ENCODE data around the gene NEMF. TPM values are rescaled to one million over a fixed set of nuclear protein-coding genes. Genes with fewer than 3 reads are reported as not detected.
"Not testable (repeated sequence)": the region's sequence is repeated elsewhere in the genome, so short reads cannot be mapped to it uniquely, and the experiment has no call there.

The NEMF gene
- total RNA-seq, 1 experiment from 2014 or later: 54.0 TPM

DNA sequence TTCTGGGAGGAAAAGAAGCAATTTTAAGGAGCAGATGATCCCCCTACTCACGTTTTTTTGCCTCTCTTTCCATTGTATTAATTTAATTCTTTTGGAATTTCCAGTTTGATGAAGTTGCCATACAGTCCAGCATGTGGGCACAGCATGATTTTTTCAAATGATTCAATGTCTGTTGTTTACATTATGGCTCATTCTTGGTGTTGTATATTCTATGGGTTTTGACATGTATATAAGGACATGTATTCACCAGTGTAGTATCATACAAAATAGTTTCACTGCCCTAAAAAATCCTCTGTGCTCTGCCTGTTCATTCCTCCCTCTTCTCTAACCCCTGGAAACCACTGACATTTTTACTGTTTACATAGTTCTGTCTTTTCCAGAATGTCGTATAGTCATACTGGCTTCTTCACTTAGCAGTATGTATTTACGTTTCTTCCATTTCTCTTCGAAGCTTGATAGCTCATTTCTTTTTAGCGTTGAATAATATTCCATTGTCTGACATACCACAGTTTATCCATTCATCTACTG, 98.0 kb downstream of the NEMF start:
- POLR2A ChIA-PET (ENCODE audit: unreplicated experiment): no interaction called here
- Histone ChIP-seq H3K9me3 (ENCODE audit: low read length) (no peaks in the 10 kb centered on the region), H3K79me2 (ENCODE audit: low read length) (no peaks in the 10 kb centered on the region), H3K9me2 (replicated peaks; ENCODE audit: low read length) (no peaks in the 10 kb centered on the region), H3K4me3 (ENCODE audit: low read length) (no peak overlapping the region), H3K27me3 (ENCODE audit: low read length) (no peaks in the 10 kb centered on the region), H4K20me1 (ENCODE audit: low read length) (no peaks in the 10 kb centered on the region), H2AFZ (ENCODE audit: low read length) (no peak overlapping the region), H3K9ac (ENCODE audit: low read length) (no peak overlapping the region), H3K36me3 (ENCODE audit: low read depth, low read length) (no peaks in the 10 kb centered on the region), H3K4me2 (ENCODE audit: low read length) (no peak overlapping the region), H3K4me1 (ENCODE audit: insufficient read depth, low read length) (peaks cover 8% of the 10 kb centered on the region; the same call in 1 of the 2 replicates), H3K27ac (ENCODE audit: low read length) (no peak overlapping the region), H3F3A (ENCODE audit: low read length, unreplicated experiment) (no peaks in the 10 kb centered on the region)
- DNase-seq (peak; percentile 59), ATAC-seq (peak; percentile 100)
- intact Hi-C loops (cut with micrococcal nuclease): loop anchor here (5.0 kb wide), 1 partner anchor 47 kb away; no protein-coding TSS in a partner anchor
- no TSS peak for BruUV-seq (replicated peaks)
- CTCF ChIA-PET: no interaction called here
- TF ChIP-seq, protein P1, sequence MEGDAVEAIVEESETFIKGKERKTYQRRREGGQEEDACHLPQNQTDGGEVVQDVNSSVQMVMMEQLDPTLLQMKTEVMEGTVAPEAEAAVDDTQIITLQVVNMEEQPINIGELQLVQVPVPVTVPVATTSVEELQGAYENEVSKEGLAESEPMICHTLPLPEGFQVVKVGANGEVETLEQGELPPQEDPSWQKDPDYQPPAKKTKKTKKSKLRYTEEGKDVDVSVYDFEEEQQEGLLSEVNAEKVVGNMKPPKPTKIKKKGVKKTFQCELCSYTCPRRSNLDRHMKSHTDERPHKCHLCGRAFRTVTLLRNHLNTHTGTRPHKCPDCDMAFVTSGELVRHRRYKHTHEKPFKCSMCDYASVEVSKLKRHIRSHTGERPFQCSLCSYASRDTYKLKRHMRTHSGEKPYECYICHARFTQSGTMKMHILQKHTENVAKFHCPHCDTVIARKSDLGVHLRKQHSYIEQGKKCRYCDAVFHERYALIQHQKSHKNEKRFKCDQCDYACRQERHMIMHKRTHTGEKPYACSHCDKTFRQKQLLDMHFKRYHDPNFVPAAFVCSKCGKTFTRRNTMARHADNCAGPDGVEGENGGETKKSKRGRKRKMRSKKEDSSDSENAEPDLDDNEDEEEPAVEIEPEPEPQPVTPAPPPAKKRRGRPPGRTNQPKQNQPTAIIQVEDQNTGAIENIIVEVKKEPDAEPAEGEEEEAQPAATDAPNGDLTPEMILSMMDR (conservative IDR thresholded peaks at IDR 0.05; ENCODE audit: low read depth, low read length): no peak
- TF ChIP-seq EZH2phosphoT487 (IDR thresholded peaks at IDR 0.05; ENCODE audit: borderline replicate concordance, low read length): no peak

DNA sequence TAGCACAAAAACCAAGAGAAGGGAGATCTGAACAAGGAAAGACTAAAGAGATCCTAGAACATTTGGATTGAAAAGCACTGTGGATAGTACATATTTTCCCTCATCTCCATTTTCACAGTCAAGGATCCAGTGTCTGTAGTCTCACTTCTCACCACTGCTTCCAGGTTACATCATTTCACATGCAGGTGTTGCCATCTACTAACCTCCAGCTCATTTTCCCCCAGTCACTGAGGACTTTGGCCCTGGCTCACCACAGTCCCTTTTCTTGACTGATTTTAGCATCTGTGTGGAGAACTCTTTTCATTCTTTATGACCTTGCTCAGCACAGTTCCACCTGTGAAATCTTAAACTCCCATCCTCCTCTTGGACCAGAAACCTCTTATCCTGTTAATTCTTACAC, 106.1 kb downstream of the NEMF start:
- H2AFZ ChIP-seq (ENCODE audit: low read length); H3K27me3 ChIP-seq (ENCODE audit: low read length); H3K27ac ChIP-seq (ENCODE audit: low read length); CTCF ChIA-PET; H3K9me2 ChIP-seq (replicated peaks; ENCODE audit: low read length); H3K9me3 ChIP-seq (ENCODE audit: low read length); POLR2A ChIA-PET (ENCODE audit: unreplicated experiment); H3K36me3 ChIP-seq (ENCODE audit: low read depth, low read length); ATAC-seq; H3F3A ChIP-seq (ENCODE audit: low read length, unreplicated experiment); H3K4me1 ChIP-seq (ENCODE audit: insufficient read depth, low read length); BruUV-seq (replicated peaks); H3K4me2 ChIP-seq (ENCODE audit: low read length); H3K4me3 ChIP-seq (ENCODE audit: low read length); DNase-seq; H4K20me1 ChIP-seq (ENCODE audit: low read length); H3K79me2 ChIP-seq (ENCODE audit: low read length); H3K9ac ChIP-seq (ENCODE audit: low read length); intact Hi-C loops (cut with micrococcal nuclease): not testable (repeated sequence)

DNA sequence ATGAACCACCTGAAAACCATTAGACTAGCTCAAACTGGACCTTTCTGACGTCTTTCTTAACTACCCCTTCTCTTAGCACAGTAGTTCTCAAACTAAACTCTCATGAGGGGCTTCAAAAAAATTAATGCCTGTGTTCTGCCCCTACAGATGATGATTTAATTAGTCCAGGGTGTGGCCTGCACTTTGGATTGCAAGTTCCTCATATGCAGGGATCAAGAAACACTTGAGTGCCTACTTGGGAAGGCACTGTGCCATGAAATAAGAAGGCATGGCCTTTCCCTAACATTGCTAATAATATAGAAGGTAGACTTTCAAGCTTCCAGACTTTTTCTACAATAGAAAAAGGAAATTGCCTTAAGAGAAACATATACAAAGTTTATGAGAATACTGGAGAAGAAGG, 107.4 kb downstream of the NEMF start:
- TF ChIP-seq EZH2phosphoT487 (IDR thresholded peaks at IDR 0.05; ENCODE audit: borderline replicate concordance, low read length) (no peak), EZH2 (IDR thresholded peaks at IDR 0.05; ENCODE audit: low read length, unreplicated experiment) (no peak)
- TF ChIP-seq, protein P1 (conservative IDR thresholded peaks at IDR 0.05; ENCODE audit: low read depth, low read length): no peak
- intact Hi-C loops (cut with micrococcal nuclease): no loop called here
- H3K27ac ChIP-seq (ENCODE audit: low read length): no peak overlapping the region
- BruUV-seq (replicated peaks): no TSS peak
- no peak overlapping the region for H3K9ac ChIP-seq (ENCODE audit: low read length)
- ChIA-PET CTCF (no interaction called here), POLR2A (ENCODE audit: unreplicated experiment) (interaction anchor here (0.6 kb wide), 1 partner anchor 18 kb away, joined by 5 read pairs; no protein-coding TSS in a partner anchor)
- no peak overlapping the region for H3K4me2 ChIP-seq (ENCODE audit: low read length)
- no peak overlapping the region for H3K4me3 ChIP-seq (ENCODE audit: low read length)
- no peaks in the 10 kb centered on the region for H3F3A ChIP-seq (ENCODE audit: low read length, unreplicated experiment)
- no peaks in the 10 kb centered on the region for H3K27me3 ChIP-seq (ENCODE audit: low read length)
- DNase-seq: no peak
- no peaks in the 10 kb centered on the region for H3K9me3 ChIP-seq (ENCODE audit: low read length)
- no peaks in the 10 kb centered on the region for H3K36me3 ChIP-seq (ENCODE audit: low read depth, low read length)
- H4K20me1 ChIP-seq (ENCODE audit: low read length): no peaks in the 10 kb centered on the region
- no peak overlapping the region for H2AFZ ChIP-seq (ENCODE audit: low read length)
- H3K9me2 ChIP-seq (replicated peaks; ENCODE audit: low read length): no peaks in the 10 kb centered on the region
- no peak for ATAC-seq
- H3K79me2 ChIP-seq (ENCODE audit: low read length): no peaks in the 10 kb centered on the region
- no peaks in the 10 kb centered on the region for H3K4me1 ChIP-seq (ENCODE audit: insufficient read depth, low read length)

- intact Hi-C loops (cut with micrococcal nuclease): not testable (repeated sequence)
- CTCF ChIA-PET: interaction anchor here (0.7 kb wide), 1 partner anchor 582 kb away, joined by 3 read pairs; no protein-coding TSS in a partner anchor
Measured at GRCh38 chr14:49735669-49736068, 116.9 kb downstream of the NEMF start.

More at GRCh38 chr14:49735669-49736068, 116.9 kb downstream of the NEMF start:
- not testable (repeated sequence) for H3K27me3 ChIP-seq (ENCODE audit: low read length); H3F3A ChIP-seq (ENCODE audit: low read length, unreplicated experiment); H3K36me3 ChIP-seq (ENCODE audit: low read depth, low read length); ATAC-seq; H3K4me3 ChIP-seq (ENCODE audit: low read length); H3K4me2 ChIP-seq (ENCODE audit: low read length); H2AFZ ChIP-seq (ENCODE audit: low read length); H3K27ac ChIP-seq (ENCODE audit: low read length); H3K9ac ChIP-seq (ENCODE audit: low read length); H3K9me2 ChIP-seq (replicated peaks; ENCODE audit: low read length); H4K20me1 ChIP-seq (ENCODE audit: low read length); BruUV-seq (replicated peaks); H3K4me1 ChIP-seq (ENCODE audit: insufficient read depth, low read length); H3K9me3 ChIP-seq (ENCODE audit: low read length); H3K79me2 ChIP-seq (ENCODE audit: low read length); DNase-seq
- POLR2A ChIA-PET (ENCODE audit: unreplicated experiment): interaction anchor here (0.7 kb wide), 1 partner anchor 102 kb away, joined by 5 read pairs; no protein-coding TSS in a partner anchor
